Kasumi-1 (cell line): ENCODE data around the gene CAVIN1.
"Not testable (repeated sequence)": the region's sequence is repeated elsewhere in the genome, so short reads cannot be mapped to it uniquely, and the experiment has no call there.

Experiments
- DNase-seq, 2 experiments: peaks; one replicate each; lab custom pipeline; 2025; lab: John Stamatoyannopoulos, UW

The CAVIN1 gene

DNA sequence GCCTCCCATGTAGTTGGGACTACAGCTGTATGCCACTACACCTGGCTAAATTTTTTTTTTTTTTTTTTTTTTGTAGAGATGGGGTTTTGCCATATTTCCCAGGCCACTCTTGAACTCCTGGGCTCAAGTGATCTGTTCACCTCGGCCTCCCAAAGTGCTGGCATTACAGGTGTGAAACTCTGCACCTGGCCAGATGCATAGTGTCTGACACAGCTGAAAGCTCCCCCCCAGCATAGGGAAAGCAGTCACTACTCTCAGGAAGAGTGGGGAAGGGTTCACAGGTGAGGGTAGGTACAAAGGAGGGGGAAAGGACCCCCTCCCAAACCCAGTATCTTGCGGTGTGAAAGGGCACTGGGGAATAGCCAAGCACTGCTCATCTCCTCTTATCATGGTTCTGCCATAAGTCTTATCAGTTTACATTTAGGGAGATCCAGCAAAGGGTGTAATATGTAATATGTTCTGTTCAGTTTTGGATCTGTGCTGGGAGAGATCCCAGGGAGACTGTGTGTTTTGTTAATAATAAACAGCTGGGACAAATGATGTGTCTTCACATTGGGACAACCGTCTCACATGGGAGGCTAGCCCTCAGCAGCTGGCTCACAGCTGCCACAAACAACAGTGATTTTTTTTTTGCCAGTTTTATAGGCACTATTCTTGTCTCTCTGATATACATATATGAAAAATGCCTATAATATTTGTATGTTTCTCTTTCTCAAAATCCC lies 6.8 kb upstream of the CAVIN1 start:
- DNase-seq, result no peak

DNA sequence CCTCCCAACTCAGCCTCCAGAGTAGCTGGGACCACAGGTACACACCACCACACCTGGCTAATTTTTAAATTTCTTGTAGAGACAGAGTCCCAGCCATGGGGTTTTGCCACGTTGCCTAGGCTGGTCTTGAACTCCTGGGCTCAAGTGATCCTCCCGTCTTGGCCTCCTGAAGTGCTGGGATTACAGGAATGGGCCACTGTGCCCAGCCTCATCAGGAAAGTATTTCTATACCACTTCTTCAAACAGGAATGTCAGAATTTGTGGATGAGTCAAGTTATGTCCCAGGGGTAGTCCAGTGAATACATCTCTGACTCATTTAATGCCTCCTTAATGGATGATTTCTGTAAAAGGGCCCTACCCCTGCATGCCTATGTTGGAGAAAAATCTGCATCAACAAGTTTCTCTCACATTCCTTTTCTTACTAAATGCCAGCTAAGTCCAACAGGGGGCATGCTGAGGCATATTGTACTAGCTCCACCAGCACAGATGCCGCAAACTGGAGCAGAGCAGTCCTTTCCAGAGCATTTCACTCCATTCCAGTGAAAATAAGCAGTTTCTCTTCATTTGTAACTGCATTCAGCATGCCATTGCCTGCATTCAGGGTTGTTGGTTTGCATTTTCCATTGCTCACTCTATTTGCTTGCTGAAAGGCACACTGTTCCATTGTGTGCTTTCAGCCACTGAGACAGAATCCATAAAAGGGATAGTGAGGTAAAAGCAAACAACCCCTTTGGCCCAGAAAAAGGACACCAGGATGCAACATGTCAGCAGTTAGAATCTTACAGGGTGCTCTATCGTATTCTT lies 5.3 kb upstream of the CAVIN1 start:
- DNase-seq, result peak; percentile 80 to 91

DNA sequence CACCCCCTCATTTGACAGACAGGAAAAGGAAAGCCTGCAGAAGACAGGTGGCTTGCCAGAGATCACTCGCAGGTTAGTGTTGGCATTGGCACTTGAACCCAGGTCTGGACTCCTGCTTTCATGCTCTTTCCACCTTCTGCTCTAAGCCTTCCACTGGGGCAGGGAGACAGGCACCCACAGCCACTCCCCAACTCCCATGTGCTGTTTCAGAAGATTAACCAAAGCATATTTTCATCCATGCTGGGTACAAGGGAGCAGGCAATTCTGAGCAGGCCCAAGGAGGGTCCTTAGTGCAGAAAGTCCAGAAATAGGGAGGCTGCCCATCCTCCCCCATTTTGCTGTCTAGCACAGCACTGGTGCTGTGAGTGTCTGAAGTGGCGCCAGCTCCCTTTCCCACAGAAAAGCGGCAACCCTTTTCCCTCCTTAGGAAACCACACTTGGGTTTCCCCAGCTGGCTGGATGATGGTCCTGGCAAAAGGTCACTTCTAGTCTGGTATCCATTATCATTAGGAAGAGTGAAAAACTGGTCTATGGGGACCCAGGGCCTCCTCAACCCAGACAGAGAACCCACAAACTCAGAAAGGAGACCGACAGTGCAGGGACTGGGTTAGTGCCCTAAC lies 2.0 kb upstream of the CAVIN1 start:
- no peak for DNase-seq

DNA sequence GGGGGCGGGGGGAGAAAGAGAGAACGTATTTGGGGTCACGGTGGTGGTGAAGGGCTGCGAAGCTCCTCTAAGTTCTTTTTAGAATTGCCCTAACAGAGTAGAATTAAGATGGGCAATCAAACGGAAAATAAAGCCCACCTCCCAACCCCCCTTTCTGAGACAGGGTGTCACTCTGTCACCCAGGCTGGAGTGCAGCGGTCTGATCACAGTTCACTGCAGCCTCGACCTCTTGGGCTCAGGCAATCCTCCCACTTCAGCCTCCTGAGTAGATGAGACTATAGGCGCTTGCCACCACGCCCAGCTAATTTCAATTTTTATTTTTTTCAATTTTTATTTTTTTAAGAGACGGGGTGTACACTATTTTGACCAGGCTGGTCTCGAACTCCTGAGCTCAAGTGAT lies 710 bp upstream of the CAVIN1 start:
- no peak for DNase-seq

DNA sequence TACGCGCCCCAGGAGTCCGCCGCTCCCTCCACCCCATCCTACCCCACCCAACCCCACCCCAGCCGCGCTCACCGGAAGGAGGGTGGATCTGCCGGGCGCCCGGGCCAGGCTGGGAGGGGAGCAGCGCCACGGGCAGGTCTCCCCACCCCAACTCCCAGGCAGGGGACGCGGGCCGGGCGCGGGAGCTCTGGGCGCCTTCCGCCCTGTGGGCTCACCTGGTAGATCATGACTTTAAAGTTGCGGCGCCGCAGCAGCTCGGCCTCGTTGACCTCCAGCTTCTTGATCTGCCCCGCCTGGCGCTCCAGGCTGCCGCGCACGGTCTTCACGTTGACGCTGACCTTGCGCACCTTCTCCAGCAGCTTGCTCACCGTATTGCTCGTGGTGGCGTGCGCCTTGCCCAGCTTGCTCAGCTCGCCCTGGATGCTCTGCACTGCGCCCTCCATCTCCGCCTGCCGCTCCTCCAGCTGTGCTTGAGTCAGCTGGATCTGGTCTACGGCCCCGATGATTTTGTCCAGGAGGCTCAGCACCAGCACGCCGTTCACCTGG lies 571 bp downstream of the CAVIN1 start:
- DNase-seq, result no peak

DNA sequence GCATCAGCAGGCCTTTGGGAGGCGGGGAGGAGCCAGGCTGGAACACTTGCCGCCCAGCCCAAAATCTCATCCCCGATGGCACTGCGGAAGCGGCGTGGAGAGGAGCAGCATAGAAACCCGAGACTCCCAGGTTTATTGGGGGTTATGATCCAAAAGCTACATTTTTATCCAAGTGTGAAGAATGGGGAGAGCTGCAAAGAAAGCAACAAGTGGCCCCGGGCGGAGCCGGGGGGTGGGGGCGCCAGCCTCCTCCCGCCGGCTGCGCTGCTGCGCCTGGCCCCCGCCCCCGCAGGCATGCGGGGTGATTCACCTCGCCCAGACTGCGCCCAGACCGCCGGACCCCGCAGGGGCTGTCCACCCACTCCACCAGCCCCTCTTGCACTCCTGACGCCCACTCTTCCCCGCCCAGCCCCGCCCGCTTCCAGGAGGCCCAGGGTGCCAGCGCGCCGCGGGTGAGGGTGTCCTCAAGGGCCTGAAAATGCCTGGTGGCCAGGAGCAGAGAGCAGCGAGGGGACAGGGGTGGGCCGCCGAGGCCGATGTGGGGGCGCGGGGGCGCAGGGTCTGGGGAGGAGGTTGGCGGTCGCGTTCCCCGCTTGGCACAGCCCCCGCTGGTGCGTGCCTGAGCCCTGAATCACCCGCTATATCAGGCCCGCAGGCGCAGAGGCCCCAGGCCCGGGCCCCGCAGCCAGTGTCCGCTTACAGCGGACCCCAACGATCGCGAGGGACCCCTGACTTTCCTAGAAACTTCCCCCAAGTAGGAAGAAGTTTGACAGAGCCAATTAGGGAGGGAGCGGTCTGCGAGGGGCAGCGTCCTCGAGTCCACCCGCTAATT lies 1.3 kb downstream of the CAVIN1 start:
- DNase-seq, result no peak

DNA sequence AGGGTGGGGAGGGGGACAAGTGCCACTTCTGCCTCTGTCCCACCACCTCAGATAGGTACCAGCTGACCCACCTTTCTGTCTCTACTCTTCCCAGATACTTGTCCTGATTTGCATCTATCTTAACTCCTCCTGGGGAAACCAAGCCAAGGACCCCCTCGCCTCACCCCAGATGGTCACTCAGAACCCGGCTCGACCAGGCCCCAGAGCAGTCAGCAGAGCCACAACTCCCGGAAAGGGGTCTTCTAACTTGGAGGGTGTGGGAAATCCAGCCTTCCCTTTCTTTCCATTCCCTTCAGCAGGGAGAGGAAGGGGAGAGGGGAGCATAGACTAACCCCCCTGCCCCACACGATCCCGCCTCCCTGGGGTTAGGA lies 1.9 kb downstream of the CAVIN1 start:
- no peak for DNase-seq

DNA sequence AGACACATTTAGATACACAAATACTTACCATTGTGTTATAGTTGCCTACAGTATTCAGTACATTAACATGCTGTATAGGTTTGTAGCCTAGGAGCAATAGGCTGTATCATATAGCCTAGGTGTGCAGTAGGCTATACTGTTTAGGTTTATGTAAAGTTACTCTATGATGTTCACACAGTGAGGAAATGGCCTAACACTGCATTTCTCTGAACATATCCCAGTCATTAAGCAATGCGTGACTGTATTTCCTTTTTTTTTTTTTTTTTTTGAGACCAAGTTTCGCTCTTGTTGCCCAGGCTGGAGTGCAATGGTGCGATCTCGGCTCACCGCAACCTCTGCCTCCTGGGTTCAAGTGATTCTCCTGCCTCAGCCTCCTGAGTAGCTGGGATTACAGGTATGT lies 5.1 kb downstream of the CAVIN1 start:
- not testable (repeated sequence) for DNase-seq

DNA sequence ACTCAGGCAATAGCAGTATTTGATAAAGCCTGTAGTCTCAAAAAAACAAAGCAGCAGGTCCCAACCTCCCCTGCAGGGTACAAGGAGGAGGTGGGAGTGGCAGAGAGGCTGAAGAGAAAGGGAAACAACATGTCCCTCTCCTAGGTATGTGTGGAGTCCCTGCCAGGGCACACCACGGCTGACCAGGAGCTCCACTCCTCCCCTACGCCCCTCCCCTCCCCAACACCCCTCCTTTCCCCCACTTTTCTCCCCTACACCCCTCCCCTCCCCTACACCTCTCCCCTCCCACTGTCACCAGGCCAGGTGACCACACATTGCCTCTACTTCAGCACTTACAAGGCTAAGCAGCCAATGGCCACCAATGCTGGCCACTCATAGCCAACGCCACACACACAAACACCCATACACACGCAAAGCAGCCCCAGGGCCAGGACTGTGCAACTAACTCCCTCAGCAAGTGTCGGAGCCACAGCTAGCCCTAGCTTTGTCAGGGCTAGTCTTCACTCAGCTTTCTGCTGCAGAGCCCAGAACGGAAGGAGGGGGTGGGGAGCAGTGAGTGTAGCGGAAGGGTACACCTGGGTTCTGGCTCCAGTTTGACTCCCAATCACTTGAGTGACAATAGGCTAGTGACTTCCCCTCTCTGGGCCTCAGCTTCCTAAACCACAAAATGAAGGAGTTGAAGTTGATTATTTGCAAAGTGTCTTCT lies 8.2 kb downstream of the CAVIN1 start:
- peak; percentile 78 to 86 for DNase-seq

DNA sequence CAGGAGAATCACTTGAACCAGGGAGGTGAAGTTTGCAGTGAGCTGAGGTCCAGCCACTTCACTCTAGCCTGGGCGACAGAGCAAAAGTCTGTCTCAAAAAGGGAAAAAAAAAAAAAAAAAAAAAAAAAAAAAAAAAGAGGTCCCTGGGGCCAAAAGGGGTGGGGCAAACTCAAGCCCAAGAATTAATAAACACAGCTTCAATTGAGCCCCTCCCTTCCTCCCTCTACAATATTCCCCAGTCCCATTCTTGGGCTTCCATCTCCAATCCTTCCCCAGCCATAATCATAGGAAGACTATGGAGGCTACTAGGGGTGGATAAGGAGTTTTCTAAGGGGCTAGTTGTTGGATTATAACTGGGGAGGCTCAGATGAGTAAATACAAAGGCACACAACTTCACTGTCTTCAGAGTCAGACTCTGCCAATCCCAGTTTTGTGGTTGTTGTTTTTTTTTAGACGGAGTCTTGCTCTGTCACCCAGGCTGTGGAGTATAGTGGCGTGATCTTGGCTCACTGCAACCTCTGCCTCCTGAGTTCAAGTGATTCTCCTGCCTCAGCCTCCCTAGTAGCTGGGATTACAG lies 9.5 kb downstream of the CAVIN1 start:
- no peak for DNase-seq

DNA sequence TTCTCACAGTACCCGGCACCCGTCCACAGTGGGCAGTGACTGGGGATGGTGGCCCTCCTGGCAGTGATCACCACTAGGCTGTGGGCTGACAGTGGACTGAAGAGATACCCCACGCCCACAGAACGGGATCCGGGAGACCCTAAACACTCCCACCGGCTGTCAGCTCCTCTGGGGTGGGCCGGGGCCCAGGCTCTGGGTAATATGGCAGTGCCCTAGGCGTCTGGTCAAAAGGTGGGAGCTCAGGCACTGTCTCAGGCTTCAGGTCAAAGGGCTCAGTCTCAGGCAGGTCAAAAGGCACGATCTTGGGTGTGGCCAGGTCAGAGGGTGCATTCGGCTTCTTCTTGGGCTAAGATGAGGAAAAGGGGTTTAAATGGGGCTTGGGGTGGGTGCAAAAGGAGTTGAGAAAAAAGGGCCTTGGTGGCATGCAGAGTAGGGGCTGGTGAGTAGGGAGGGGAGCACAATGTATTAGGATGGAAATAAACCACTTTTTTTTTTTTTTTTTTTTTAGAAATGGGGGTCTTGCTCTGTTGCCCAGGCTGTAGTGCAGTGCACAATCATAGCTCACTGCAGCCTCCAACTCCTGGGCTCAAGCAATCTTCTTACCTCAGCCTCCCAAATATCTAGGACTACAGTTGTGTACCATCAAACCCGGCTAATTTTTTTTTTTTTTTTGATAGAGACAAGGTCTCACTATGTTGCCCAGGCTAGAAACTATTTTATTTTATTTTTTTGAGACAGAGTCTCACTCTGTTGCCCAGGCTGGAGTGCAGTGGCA lies 11.0 kb downstream of the CAVIN1 start:
- no peak for DNase-seq

DNA sequence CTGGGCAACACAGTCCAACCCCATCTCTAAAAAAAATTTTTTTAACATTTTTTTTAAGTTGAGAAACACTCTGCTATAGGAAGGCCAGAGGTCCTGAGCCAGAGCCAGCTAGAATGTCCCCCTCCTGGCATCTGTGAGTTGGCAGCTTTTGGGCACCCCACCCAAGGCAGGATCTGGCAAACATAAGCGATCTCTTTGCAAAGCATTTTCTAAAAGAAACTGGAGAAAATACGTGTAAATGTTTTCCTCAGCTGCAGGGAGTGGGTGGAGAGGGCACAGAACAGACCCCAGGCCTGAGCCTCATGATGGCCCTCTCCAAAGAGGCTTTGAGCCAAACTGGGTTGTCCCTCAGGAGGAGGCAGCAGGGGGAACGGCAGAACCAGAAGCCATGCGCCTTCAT lies 11.7 kb downstream of the CAVIN1 start:
- DNase-seq, result no peak

DNA sequence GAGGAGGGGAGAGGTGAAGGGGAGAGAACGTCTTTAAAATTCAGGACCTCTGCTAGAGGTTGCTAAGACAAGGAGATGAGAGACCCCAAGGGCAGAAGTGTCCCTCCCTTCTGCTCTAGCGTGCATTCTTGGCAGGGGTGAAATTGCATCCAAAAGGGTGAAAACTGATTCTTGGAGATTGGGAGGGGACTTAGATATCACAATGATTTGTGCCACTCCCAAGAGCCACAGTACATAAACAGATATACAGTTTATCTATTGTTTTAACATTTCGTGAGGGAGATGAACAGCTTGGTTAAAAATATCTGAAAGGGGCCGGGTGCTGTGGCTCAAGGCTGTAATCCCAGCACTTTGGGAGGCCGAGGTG lies 12.8 kb downstream of the CAVIN1 start:
- no peak for DNase-seq

DNA sequence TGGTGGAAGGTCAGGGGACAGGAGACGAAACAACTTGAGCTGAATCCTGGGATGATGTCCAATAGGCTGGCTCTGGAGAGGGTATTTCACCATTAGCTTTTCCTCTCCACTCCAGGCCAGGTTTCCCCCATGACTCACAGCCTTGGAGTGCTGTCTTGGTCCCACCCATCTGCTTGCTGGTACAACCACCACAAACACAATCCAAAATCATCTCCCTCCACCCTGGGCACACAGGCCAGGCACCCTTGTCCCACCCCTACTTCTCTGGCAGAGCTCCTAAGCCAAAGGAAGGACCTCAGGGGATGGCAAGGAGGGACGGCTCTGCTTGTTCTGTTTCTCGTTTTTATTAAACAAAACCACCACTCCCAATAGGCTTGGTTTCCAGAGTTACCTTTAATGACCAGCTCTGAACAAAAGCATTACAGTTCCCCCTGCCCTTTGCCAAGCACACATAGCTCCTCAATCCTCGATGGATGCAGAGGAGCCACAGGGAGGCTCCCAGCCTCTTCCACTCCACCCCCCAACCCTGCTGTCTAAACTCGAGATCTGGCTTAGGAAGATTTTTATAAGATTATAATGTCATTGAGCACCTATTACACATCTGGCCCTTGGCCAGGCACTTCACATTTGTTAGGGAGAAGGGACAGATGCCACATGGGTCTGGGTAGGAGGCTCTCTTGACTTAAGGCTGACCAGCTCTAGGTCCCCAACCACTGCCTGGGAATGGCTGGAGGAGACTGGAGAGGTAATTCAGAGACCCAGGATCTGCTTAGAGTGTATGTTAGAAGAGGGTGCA lies 13.3 kb downstream of the CAVIN1 start:
- DNase-seq, result no peak

DNA sequence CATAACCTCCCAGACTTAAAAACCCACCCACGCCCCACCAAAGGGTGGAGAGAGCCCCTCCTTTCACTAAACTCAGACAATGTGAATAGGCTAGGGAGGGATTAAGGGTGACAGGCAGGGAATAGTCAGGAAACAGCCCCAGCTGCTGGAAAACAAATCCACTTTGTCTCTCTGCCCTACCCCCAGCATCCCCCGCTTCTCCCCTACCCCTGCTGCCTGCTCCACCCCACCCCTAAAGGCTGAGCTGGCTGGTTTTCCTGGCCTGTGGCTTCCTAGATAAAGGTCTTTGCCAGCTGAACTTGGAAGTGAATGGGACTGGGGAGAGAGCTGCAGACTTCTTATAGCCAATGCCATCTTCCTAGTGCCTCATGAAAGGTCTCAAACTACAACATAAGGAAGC lies 15.0 kb downstream of the CAVIN1 start:
- DNase-seq, result no peak

DNA sequence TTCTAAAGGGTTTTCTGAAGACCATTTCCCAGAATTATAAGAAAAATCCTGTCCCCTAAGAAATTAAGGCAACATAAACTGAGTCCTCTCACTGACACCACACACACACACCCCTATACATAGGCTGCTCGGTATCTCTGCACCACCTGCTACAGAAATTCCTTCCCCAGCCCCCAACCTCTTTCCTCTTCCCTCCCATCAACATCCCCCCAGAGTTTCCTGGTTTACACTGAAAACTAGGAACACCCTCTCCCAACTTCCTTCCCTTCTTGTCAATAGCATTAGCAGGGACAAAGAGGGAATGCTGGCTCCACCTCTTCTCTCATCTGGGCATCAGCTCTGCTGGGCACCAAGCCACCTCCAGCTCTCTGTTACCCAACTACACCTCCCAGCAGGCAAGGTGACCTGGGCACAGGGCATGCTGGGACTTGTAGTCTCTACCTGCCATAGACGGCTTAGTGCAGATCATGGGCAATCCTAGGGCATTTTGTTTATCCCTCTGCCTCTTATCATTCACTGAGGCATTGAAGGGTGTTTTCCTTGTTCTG lies 15.7 kb downstream of the CAVIN1 start:
- peak; percentile 39 to 58 for DNase-seq

DNA sequence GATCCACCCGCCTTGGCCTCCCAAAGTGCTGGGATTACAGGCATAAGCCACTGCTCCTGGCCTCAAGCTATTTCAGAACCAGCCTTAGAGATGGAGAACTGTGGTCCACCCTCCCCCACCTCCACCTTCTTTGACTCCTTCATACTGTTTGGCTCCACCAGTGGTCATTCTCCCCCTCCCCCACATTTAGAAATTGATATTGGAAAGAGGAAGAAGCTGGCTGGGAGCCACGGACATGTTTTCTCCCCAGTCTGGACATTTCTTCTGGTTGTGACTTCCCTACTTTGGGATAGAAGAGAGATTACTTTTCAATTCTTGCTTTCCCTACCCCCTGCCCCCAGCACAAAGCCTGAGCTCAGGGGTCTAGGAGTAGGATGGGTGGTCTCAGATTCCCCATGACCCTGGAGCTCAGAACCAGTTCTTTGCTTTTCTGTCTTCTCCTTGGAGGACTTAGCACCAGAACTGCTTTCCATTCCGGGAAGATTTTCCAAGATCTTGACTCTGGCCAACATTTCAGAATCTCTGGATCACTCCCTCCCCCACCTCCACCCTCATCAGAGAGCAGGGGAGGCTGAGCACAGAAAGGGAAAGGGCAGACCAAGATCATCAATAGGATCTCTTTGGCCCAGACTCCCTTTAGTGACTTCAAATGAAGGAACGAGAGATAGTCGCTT lies 16.3 kb downstream of the CAVIN1 start:
- no peak for DNase-seq

DNA sequence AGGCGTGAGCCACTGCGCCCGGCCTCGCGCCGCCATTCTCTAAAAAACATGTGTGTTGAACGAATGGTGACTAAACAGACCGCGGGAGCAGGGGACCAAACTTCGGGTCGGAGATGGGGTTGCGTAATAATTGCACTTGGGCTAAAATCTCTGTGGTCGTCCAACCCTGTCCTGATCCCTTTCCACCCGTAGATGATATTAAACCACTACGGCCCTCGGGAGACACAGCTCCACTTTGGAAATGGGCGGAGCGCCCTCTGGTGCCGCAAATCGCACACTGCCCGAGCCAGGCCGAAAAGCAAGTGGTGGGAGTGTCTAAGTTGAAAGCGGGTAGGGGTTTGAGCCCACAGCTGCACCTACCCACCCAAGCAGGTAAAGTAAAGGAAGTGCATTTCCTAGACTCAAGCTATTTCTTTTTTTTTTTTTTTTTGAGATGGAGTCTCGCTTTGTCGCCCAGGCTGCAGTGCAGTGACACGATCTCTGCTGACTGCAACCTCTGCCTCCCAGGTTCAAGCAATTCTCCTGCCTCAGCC lies 17.0 kb downstream of the CAVIN1 start:
- DNase-seq, result peak; percentile 62 to 74
